Measurements from ENCODE around the gene LGALS4.
"Not testable (repeated sequence)": the region's sequence is repeated elsewhere in the genome, so short reads cannot be mapped to it uniquely, and the experiment has no call there.

Gene LGALS4

DNA sequence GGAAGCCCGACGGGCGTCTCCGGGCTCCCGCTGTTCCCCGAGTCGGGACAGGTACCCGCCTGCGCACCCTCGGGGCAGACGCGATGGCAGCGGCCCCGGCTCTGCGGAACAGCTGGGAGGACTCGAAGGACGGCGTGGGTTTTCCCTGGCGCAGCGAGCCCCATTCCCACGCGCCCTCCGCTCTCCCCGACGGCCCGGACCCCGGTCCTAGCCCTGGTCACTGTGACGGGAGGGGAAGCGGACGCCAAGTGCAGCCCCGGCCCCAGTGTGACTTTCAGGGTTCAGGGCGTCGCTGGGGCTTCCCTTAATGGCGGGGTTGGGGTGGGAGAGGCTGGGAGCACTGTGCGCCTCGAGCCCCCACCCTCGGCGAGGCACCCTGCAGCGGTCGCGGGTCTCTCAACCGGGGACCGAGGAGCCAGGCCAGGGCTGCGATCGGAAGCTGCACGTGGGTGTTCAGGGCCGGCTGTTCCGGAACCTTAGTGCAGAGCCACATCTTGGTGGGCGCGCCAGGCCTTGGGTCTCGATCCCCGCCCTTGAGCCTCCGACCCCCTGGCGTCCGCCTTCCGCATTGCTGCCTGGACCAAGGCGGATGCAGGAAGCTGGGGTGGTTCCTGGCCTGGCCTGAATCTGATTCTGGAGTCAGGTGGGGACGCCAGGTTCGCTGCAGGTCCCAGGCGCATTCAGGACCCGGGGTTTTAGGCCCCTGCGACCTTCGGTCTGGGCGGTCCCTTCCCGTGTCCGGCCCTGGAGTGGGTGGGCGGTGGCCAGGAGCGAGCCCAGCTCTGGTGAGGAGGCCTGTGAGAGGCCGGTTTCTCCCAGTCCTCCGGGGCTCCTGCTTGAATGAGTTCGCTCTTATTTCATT lies 20.3 kb downstream of the LGALS4 start:
- peak; percentile 27 for TF ChIP-seq CTCF (IDR thresholded peaks at IDR 0.05; ENCODE audit: low read depth, low read length)
- H3K4me3 ChIP-seq (replicated peaks in 1 of 2; ENCODE audit: low read depth in 2 of 2, low read length in 2 of 2) = no peak overlapping the region
- DNase-seq (ENCODE audit: low read depth in 2 of 2) = peak in 1 of 2 donors; percentile 44

GRCh38 chr19:38791451-38792064 lies 21.2 kb downstream of the LGALS4 start:
- not testable (repeated sequence) for DNase-seq (ENCODE audit: low read depth in 2 of 2); H3K4me3 ChIP-seq (replicated peaks in 1 of 2; ENCODE audit: low read depth in 2 of 2, low read length in 2 of 2)

DNA sequence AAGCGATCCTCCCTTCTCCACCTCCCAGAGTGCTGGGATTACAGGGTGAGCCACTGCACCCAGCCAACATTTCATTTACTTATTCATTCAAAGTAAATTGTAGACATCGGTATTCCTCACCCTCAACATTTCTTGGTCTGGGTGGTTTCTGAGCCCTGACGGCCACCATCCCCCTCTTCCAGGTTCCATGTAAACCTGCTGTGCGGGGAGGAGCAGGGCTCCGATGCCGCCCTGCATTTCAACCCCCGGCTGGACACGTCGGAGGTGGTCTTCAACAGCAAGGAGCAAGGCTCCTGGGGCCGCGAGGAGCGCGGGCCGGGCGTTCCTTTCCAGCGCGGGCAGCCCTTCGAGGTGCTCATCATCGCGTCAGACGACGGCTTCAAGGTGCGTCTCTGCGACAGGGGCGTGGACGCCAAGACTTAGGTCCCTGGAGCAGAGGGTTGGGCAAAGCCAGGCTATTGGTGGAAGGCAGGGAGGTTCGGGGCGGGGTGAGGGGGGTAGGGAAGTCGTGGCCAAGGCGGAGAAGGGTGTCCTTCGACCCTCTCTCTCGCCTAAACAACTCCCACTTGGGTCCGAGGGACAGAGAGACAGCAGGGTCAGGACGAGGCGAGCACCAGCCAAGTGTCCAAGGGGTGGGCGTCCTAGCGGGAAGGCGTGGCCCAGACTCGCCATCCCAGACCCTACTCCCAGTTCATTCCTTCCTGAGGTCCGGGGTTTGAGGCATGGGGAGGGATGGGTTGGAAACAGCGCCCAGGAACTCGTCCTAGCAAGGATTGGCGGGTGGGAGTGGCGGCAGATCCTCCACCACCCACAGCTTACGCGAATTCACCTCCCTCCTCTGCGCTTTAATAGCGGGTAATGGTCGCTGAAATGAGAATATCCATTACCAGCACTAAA lies 22.0 kb downstream of the LGALS4 start:
- H3K4me3 ChIP-seq (replicated peaks in 1 of 2; ENCODE audit: low read depth in 2 of 2, low read length in 2 of 2); DNase-seq (ENCODE audit: low read depth in 2 of 2): not testable (repeated sequence)

DNA sequence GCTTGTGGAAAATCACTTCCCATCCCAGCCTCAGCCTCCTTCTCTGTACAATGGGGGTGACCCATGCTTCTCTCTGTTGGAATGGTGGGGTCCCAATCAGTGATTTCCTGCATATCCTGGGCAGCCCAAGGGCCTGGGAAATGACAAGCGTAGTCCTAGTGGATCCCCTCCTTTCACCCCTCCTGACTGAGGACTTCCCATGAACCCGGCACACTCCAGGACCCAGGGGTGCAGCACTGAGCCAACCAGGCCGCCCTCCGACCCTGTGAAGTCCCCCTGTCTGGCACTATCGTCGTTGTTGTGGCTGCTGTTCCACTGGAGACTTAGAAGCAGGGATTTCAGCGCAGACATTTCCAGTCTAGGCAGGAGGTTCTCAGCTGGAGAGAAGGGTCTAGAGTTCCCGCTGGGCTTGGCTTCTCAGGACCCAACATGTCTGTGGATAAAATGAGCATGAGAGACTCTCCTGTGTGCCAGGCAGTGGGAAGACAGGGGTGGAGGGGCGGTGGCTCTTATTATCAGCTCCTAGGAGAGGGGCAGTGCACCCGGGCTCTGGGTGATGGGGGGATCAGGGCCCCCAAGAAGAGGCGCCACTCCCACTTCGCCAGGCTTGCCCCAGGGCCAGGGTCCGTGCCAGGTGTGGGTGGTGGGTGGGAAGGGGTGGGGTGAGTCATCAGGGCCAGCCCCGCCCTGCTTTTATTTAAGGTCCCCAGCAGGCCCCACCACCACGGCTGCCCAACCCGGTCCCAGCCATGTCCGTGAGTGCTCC lies 24.1 kb downstream of the LGALS4 start, which contains the start of gene LGALS7B:
Gene LGALS7B, plus strand, starts transcription at position 723 of the 766 bp plus-strand sequence. Its CDS starts 27 bp downstream, at position 750.
- H3K4me3 ChIP-seq (replicated peaks in 1 of 2; ENCODE audit: low read depth in 2 of 2, low read length in 2 of 2) = no peak within 1 kb of the TSS
- no peak for DNase-seq (ENCODE audit: low read depth in 2 of 2)
- no peak for TF ChIP-seq CTCF (IDR thresholded peaks at IDR 0.05; ENCODE audit: low read depth, low read length)

DNA sequence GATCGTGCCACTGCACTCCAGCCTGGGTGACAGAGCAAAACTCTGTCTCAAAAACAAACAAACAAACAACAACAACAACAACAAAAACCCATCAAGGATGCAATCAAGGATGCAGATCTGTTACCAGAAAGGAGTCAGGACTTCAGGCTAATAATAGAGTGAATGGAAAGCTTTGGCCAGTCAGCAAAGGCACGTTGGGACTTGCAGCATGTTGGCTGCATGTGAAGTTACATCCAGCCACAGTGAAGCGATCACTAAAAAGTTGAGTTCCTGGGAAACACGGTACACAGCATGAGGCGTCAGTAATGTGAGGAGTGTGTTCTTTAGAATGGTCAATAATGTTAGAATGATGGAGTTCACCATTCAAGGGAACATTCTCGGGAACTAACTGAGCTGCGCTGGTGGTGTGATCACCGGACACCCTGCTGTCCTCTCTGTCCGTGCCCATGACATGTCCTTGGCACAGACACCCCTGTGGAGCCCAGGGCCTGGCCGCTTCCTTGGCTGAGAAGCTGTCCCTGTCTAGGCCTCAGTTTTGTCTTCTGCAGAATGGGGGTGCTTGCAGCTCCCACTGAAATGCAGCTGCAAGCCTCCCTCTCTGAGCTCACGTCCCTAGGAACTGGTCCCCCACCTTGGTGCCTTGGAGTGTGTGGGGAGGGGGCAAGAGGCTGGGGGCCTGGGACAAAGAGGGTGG lies 26.0 kb downstream of the LGALS4 start:
- no peak overlapping the region for H3K4me3 ChIP-seq (replicated peaks in 1 of 2; ENCODE audit: low read depth in 2 of 2, low read length in 2 of 2)
- no peak for TF ChIP-seq CTCF (IDR thresholded peaks at IDR 0.05; ENCODE audit: low read depth, low read length)
- DNase-seq (ENCODE audit: low read depth in 2 of 2) = no peak

DNA sequence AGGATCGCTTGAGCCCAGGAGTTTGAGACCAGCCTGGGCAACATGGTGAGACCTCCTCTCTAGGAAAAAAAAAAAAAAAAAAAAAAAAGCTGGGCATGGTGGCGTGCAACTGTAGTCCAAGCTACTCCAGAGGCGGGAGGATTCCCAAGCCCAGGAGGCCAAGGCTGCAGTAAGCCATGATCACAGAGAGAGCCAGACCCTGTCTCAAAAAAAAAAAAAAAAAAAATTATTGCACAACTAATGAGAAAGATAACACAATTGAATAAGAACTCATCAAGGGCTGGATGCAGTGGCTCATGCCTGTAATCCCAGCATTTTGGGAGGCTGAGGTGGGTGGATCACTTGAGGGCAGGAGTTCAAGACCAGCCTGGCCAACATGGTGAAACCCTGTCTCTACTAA lies 26.7 kb downstream of the LGALS4 start:
- DNase-seq (ENCODE audit: low read depth in 2 of 2); H3K4me3 ChIP-seq (replicated peaks in 1 of 2; ENCODE audit: low read depth in 2 of 2, low read length in 2 of 2): not testable (repeated sequence)

DNA sequence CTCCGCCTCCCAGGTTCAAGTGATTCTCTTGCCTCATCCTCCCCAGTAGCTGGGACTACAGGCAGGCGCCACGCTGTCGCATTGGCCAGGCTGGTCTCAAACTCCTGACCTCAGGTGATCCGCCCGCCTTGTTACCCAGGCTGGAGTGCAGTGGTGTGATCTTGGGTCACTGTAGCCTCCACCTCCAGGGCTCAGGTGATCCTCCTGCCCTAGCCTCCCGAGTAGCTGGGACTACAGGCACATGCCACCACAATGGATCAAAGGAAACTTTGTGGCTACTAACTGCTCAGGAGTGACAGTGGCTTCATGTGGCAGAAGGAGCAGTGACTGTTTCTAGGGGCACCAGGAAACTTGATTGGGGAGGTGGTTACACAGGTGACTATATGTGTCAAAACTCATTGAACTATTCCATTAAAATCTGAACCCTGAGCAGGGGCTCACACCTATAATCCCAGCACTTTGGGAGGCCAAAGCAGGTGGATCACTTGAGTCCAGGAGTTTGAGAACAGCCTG lies 27.5 kb downstream of the LGALS4 start:
- no peak for DNase-seq (ENCODE audit: low read depth in 2 of 2)
- TF ChIP-seq CTCF (IDR thresholded peaks at IDR 0.05; ENCODE audit: low read depth, low read length) = no peak
- no peak overlapping the region for H3K4me3 ChIP-seq (replicated peaks in 1 of 2; ENCODE audit: low read depth in 2 of 2, low read length in 2 of 2)
